Chondrocyte (in vitro differentiated cells): ENCODE measurements around the gene SPAG9. TPM values are rescaled to one million over a fixed set of nuclear protein-coding genes. Genes with fewer than 3 reads are reported as not detected.
A peak's percentile ranks its signal among the peaks of the same experiment; 100 is the strongest.

ENCODE experiments used
- DNase-seq: peaks from one replicate; pipeline ENCODE4 v3.0.0; 2021; ENCODE audit warnings: mixed read lengths, low spot score
- H3K27ac Mint-ChIP-seq: one replicate; pipeline ENCODE4 v1.8.0; 2021; ENCODE audit warnings: mild to moderate bottlenecking, moderate library complexity, mixed read lengths; ENCODE audit not compliant: unreplicated experiment
- H3K27me3 Mint-ChIP-seq: 2 replicates; pipeline ENCODE4 v1.8.0; 2021; ENCODE audit warnings: low read depth, mixed read lengths
- H3K36me3 Mint-ChIP-seq: 2 replicates; pipeline ENCODE4 v1.8.0; 2021; ENCODE audit warnings: low read depth, mixed read lengths
- H3K4me1 Mint-ChIP-seq: 2 replicates; pipeline ENCODE4 v1.8.0; 2021; ENCODE audit warnings: low read depth, mild to moderate bottlenecking, mixed read lengths
- H3K4me3 Mint-ChIP-seq: one replicate; pipeline ENCODE4 v1.8.0; 2021; ENCODE audit warnings: mild to moderate bottlenecking, moderate library complexity, mixed read lengths; ENCODE audit not compliant: unreplicated experiment
- H3K9me3 Mint-ChIP-seq: 2 replicates; pipeline ENCODE4 v1.8.0; 2021; ENCODE audit warnings: low read depth, mixed read lengths
- CTCF ChIP-seq: fragments of 200-600 bp; sonication (generic); IDR thresholded peaks from 2 replicates; pipeline ENCODE4 v1.5.0; 2021; ENCODE audit warnings: antibody characterized with exemption, mild to moderate bottlenecking, moderate library complexity
- total RNA-seq: library from RNA; stranded (reverse); gene quantifications from 3 replicates; pipeline ENCODE4 v1.2.1, GENCODE V29; 2021

The SPAG9 gene
- total RNA-seq, 1 donor from 2014 or later = 92.7 TPM

GRCh38 chr17:51015145-51015558 is 105.5 kb downstream of the SPAG9 start:
- no peak for DNase-seq
- Mint-ChIP-seq H3K4me3 (no peak overlapping the region), H3K27me3 (no peaks in the 10 kb centered on the region), H3K36me3 (peaks cover 14% of the 10 kb centered on the region), H3K27ac (peak overlapping the region; percentile 67), H3K4me1 (peaks cover 17% of the 10 kb centered on the region), H3K9me3 (no peaks in the 10 kb centered on the region)
- no peak for TF ChIP-seq CTCF

- Mint-ChIP-seq H3K4me3 (no peak overlapping the region), H3K36me3 (peaks cover 11% of the 10 kb centered on the region), H3K27ac (no peak overlapping the region), H3K9me3 (no peaks in the 10 kb centered on the region), H3K27me3 (no peaks in the 10 kb centered on the region), H3K4me1 (peaks cover 17% of the 10 kb centered on the region)
- no peak for DNase-seq
- TF ChIP-seq CTCF = no peak
These were observed 106.5 kb downstream of the SPAG9 start for GRCh38 chr17:51014129-51014528.

GRCh38 chr17:51013322-51013721 is 107.3 kb downstream of the SPAG9 start:
- no peak for DNase-seq
- Mint-ChIP-seq H3K27ac (no peak overlapping the region), H3K27me3 (no peaks in the 10 kb centered on the region), H3K36me3 (peaks cover 9% of the 10 kb centered on the region), H3K4me1 (peaks cover 17% of the 10 kb centered on the region), H3K9me3 (no peaks in the 10 kb centered on the region), H3K4me3 (no peak overlapping the region)
- no peak for TF ChIP-seq CTCF

- TF ChIP-seq CTCF = no peak
- H3K4me1 Mint-ChIP-seq = peaks cover 17% of the 10 kb centered on the region
- H3K27me3 Mint-ChIP-seq = no peaks in the 10 kb centered on the region
- no peak for DNase-seq
- peaks cover 8% of the 10 kb centered on the region for H3K36me3 Mint-ChIP-seq
- no peak overlapping the region for H3K4me3 Mint-ChIP-seq
- H3K27ac Mint-ChIP-seq = no peak overlapping the region
- no peaks in the 10 kb centered on the region for H3K9me3 Mint-ChIP-seq
These were observed 108.1 kb downstream of the SPAG9 start for GRCh38 chr17:51012538-51012937.

GRCh38 chr17:51010173-51010675 is 110.4 kb downstream of the SPAG9 start:
- Mint-ChIP-seq H3K9me3 (no peaks in the 10 kb centered on the region), H3K27ac (no peak overlapping the region), H3K4me3 (no peak overlapping the region), H3K27me3 (no peaks in the 10 kb centered on the region), H3K4me1 (peaks cover 10% of the 10 kb centered on the region), H3K36me3 (peaks cover 11% of the 10 kb centered on the region)
- DNase-seq = no peak
- TF ChIP-seq CTCF = no peak
